ENCODE measurements around the gene PGBD5.
"Not testable (repeated sequence)": the region's sequence is repeated elsewhere in the genome, so short reads cannot be mapped to it uniquely, and the experiment has no call there.

Gene PGBD5

DNA sequence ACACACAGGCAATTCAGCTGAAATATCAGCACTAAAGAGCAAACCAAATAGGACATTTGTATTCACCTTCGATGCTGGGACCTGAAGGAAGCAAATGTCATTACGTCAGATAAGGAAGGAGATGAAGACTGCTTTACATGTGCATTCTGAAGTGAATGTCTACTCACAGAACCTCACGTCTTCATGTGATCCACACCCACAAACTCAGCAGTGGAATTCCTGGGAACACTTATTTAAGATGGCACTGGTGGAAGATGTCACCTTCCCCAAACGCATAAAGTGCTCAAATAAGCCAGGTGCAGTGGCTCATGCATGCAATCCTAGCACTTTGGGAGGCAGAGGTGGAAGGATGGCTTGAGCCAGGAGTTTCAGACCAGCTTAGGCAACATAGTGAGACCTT is 11.4 kb downstream of the PGBD5 start:
- Histone ChIP-seq H3K9me3 (ENCODE audit: control insufficient read depth in 1 of 2, low read length in 2 of 2) (no peaks in the 10 kb centered on the region), H3K4me1 (ENCODE audit: control insufficient read depth in 1 of 2, insufficient read depth in 2 of 2, low read length in 2 of 2) (no peaks in the 10 kb centered on the region), H3K27ac (ENCODE audit: low read depth, low read length) (no peak overlapping the region), H3K36me3 (ENCODE audit: control insufficient read depth in 1 of 2, insufficient read depth in 2 of 2, low read length in 2 of 2) (no peaks in the 10 kb centered on the region), H3K4me3 (ENCODE audit: low read depth in 1 of 2, low read length in 2 of 2) (no peak overlapping the region), H3K27me3 (ENCODE audit: control insufficient read depth in 1 of 2, insufficient read depth in 2 of 2, low read length in 2 of 2) (no peaks in the 10 kb centered on the region), H3K9ac (ENCODE audit: low read depth in 1 of 2, low read length in 2 of 2) (no peak overlapping the region)

DNA sequence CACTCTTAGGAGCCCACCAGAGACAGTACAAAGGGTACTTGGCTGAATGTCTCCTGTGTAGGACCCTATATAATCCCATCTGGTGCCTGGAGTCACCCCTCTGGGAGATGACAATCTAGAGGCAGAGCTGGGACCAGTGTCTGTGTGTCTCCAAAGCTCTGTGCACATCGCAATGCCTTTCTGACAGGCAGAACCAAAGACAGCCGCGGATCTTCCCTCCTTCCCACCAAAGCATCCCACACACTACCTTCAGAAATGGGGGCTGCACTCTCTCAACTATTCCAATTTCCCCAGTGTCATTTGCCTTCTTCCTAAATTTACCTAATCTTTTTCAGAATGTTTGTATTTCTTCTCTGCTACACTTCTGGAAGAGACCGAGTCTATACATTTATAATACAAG is 12.0 kb downstream of the PGBD5 start:
- Histone ChIP-seq H3K36me3 (ENCODE audit: control insufficient read depth in 1 of 2, insufficient read depth in 2 of 2, low read length in 2 of 2) (no peaks in the 10 kb centered on the region), H3K9me3 (ENCODE audit: control insufficient read depth in 1 of 2, low read length in 2 of 2) (no peaks in the 10 kb centered on the region), H3K27ac (ENCODE audit: low read depth, low read length) (no peak overlapping the region), H3K27me3 (ENCODE audit: control insufficient read depth in 1 of 2, insufficient read depth in 2 of 2, low read length in 2 of 2) (no peaks in the 10 kb centered on the region), H3K4me3 (ENCODE audit: low read depth in 1 of 2, low read length in 2 of 2) (no peak overlapping the region), H3K9ac (ENCODE audit: low read depth in 1 of 2, low read length in 2 of 2) (no peak overlapping the region), H3K4me1 (ENCODE audit: control insufficient read depth in 1 of 2, insufficient read depth in 2 of 2, low read length in 2 of 2) (no peaks in the 10 kb centered on the region)

GRCh38 chr1:230413061-230413460 is 13.1 kb downstream of the PGBD5 start:
- no peaks in the 10 kb centered on the region for H3K4me1 ChIP-seq (ENCODE audit: control insufficient read depth in 1 of 2, insufficient read depth in 2 of 2, low read length in 2 of 2)
- no peaks in the 10 kb centered on the region for H3K27me3 ChIP-seq (ENCODE audit: control insufficient read depth in 1 of 2, insufficient read depth in 2 of 2, low read length in 2 of 2)
- no peak overlapping the region for H3K27ac ChIP-seq (ENCODE audit: low read depth, low read length)

DNA sequence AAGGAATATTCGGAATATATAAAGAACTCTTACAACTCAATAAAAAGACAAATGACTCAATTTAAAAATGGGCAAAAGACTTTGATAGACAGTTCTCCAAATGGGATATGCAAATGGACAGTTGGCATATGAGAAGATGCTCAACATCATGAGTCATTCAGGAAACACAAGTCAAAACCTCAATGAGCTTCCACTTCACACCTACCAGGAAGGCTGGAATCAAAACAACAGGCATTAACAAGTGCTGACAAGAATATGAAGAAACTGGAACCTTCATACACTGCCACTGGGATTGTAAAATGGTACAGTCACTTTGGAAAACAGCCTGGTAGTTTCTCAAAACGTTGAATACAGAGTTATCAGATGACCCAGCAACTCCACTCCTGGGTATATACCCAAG is 17.2 kb downstream of the PGBD5 start:
- Histone ChIP-seq H3K9ac (ENCODE audit: low read depth in 1 of 2, low read length in 2 of 2) (no peak overlapping the region), H3K9me3 (ENCODE audit: control insufficient read depth in 1 of 2, low read length in 2 of 2) (no peaks in the 10 kb centered on the region), H3K4me3 (ENCODE audit: low read depth in 1 of 2, low read length in 2 of 2) (no peak overlapping the region), H3K4me1 (ENCODE audit: control insufficient read depth in 1 of 2, insufficient read depth in 2 of 2, low read length in 2 of 2) (no peaks in the 10 kb centered on the region), H3K27me3 (ENCODE audit: control insufficient read depth in 1 of 2, insufficient read depth in 2 of 2, low read length in 2 of 2) (no peaks in the 10 kb centered on the region), H3K36me3 (ENCODE audit: control insufficient read depth in 1 of 2, insufficient read depth in 2 of 2, low read length in 2 of 2) (no peaks in the 10 kb centered on the region), H3K27ac (ENCODE audit: low read depth, low read length) (no peak overlapping the region)

More at GRCh38 chr1:230413061-230413460, 13.1 kb downstream of the PGBD5 start:
- Histone ChIP-seq H3K4me3 (ENCODE audit: low read depth in 1 of 2, low read length in 2 of 2) (no peak overlapping the region), H3K9ac (ENCODE audit: low read depth in 1 of 2, low read length in 2 of 2) (no peak overlapping the region), H3K9me3 (ENCODE audit: control insufficient read depth in 1 of 2, low read length in 2 of 2) (no peaks in the 10 kb centered on the region), H3K36me3 (ENCODE audit: control insufficient read depth in 1 of 2, insufficient read depth in 2 of 2, low read length in 2 of 2) (no peaks in the 10 kb centered on the region)

GRCh38 chr1:230407351-230407750 is 18.8 kb downstream of the PGBD5 start:
- Histone ChIP-seq H3K27ac (ENCODE audit: low read depth, low read length) (no peak overlapping the region), H3K4me1 (ENCODE audit: control insufficient read depth in 1 of 2, insufficient read depth in 2 of 2, low read length in 2 of 2) (no peaks in the 10 kb centered on the region), H3K27me3 (ENCODE audit: control insufficient read depth in 1 of 2, insufficient read depth in 2 of 2, low read length in 2 of 2) (no peaks in the 10 kb centered on the region), H3K36me3 (ENCODE audit: control insufficient read depth in 1 of 2, insufficient read depth in 2 of 2, low read length in 2 of 2) (no peaks in the 10 kb centered on the region), H3K4me3 (ENCODE audit: low read depth in 1 of 2, low read length in 2 of 2) (no peak overlapping the region), H3K9me3 (ENCODE audit: control insufficient read depth in 1 of 2, low read length in 2 of 2) (no peaks in the 10 kb centered on the region), H3K9ac (ENCODE audit: low read depth in 1 of 2, low read length in 2 of 2) (no peak overlapping the region)

DNA sequence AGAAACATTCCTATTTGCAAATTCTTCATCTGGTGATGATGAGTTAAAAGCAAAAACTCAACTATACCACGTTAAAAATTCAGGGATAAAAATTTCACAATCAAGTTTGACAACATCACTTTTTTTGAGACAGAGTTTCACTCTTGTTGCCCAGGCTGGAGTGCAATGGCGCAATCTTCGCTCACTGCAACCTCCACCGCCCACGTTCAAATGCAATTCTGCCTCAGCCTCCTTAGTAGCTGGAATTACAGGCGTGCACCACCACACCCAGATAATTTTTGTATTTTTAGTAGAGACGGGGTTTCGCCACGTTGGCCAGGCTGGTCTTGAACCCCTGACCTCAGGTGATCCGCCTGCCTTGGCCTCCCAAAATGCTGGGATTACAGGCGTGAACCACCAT is 19.4 kb downstream of the PGBD5 start:
- not testable (repeated sequence) for H3K4me3 ChIP-seq (ENCODE audit: low read depth in 1 of 2, low read length in 2 of 2); H3K27me3 ChIP-seq (ENCODE audit: control insufficient read depth in 1 of 2, insufficient read depth in 2 of 2, low read length in 2 of 2); H3K36me3 ChIP-seq (ENCODE audit: control insufficient read depth in 1 of 2, insufficient read depth in 2 of 2, low read length in 2 of 2); H3K9me3 ChIP-seq (ENCODE audit: control insufficient read depth in 1 of 2, low read length in 2 of 2); H3K27ac ChIP-seq (ENCODE audit: low read depth, low read length); H3K4me1 ChIP-seq (ENCODE audit: control insufficient read depth in 1 of 2, insufficient read depth in 2 of 2, low read length in 2 of 2); H3K9ac ChIP-seq (ENCODE audit: low read depth in 1 of 2, low read length in 2 of 2)

DNA sequence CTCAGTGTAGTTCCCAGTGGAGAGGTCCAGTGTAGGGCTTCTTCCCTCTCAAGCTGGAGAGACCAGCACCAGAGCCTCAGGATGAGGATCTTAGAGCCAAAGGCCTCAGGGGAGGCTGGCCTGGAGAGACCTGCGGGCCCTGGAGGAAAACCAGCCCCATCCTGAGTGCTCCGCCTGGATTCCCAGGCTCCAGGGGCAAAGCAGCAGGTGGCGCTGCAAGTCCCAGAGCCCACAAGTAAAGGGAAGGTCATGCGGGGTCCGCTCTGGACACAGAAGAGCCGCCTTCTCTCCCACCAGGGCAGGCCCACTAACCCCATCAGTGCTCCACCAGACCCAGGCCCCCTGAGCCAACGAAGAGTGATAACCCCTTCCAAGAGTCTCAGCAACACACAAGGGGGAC is 22.7 kb downstream of the PGBD5 start:
- Histone ChIP-seq H3K36me3 (ENCODE audit: control insufficient read depth in 1 of 2, insufficient read depth in 2 of 2, low read length in 2 of 2) (no peaks in the 10 kb centered on the region), H3K27me3 (ENCODE audit: control insufficient read depth in 1 of 2, insufficient read depth in 2 of 2, low read length in 2 of 2) (no peaks in the 10 kb centered on the region), H3K9ac (ENCODE audit: low read depth in 1 of 2, low read length in 2 of 2) (no peak overlapping the region), H3K4me1 (ENCODE audit: control insufficient read depth in 1 of 2, insufficient read depth in 2 of 2, low read length in 2 of 2) (no peaks in the 10 kb centered on the region), H3K27ac (ENCODE audit: low read depth, low read length) (no peak overlapping the region), H3K4me3 (ENCODE audit: low read depth in 1 of 2, low read length in 2 of 2) (no peak overlapping the region), H3K9me3 (ENCODE audit: control insufficient read depth in 1 of 2, low read length in 2 of 2) (no peaks in the 10 kb centered on the region)

DNA sequence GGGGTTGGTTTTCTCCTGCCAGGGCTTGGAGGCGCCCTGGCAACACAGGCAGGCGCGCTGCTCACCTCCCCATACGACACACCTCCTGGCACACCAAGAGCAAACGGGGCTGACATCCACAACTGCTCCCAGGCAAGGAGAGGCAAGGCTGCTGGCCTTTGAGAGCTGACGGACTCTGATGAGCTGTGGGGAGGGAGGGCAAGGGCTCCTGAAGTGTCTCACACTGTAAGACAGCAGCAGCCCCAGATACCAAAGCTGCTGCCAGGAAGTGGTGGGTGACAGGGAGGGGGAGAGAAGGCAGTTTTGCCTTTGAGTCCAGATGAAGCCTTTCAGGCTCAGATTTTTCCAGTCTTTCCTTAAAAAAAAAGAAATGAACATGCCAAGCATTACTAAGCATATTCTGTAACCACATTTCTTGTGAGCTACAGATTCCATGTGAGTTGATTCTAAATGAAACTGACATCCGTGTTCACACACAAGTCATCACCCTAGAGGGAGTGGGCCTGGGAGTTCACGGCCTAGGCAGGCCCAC is 24.3 kb downstream of the PGBD5 start:
- no peaks in the 10 kb centered on the region for H3K27me3 ChIP-seq (ENCODE audit: control insufficient read depth in 1 of 2, insufficient read depth in 2 of 2, low read length in 2 of 2)
- no peak overlapping the region for H3K4me3 ChIP-seq (ENCODE audit: low read depth in 1 of 2, low read length in 2 of 2)
- no peaks in the 10 kb centered on the region for H3K9me3 ChIP-seq (ENCODE audit: control insufficient read depth in 1 of 2, low read length in 2 of 2)
- H3K4me1 ChIP-seq (ENCODE audit: control insufficient read depth in 1 of 2, insufficient read depth in 2 of 2, low read length in 2 of 2): no peaks in the 10 kb centered on the region
- no peak overlapping the region for H3K9ac ChIP-seq (ENCODE audit: low read depth in 1 of 2, low read length in 2 of 2)
- H3K27ac ChIP-seq (ENCODE audit: low read depth, low read length): no peak overlapping the region
- no peaks in the 10 kb centered on the region for H3K36me3 ChIP-seq (ENCODE audit: control insufficient read depth in 1 of 2, insufficient read depth in 2 of 2, low read length in 2 of 2)

GRCh38 chr1:230401101-230401500 is 25.0 kb downstream of the PGBD5 start:
- Histone ChIP-seq H3K9me3 (ENCODE audit: control insufficient read depth in 1 of 2, low read length in 2 of 2) (no peaks in the 10 kb centered on the region), H3K27me3 (ENCODE audit: control insufficient read depth in 1 of 2, insufficient read depth in 2 of 2, low read length in 2 of 2) (no peaks in the 10 kb centered on the region), H3K4me3 (ENCODE audit: low read depth in 1 of 2, low read length in 2 of 2) (no peak overlapping the region), H3K27ac (ENCODE audit: low read depth, low read length) (no peak overlapping the region), H3K36me3 (ENCODE audit: control insufficient read depth in 1 of 2, insufficient read depth in 2 of 2, low read length in 2 of 2) (no peaks in the 10 kb centered on the region), H3K4me1 (ENCODE audit: control insufficient read depth in 1 of 2, insufficient read depth in 2 of 2, low read length in 2 of 2) (no peaks in the 10 kb centered on the region), H3K9ac (ENCODE audit: low read depth in 1 of 2, low read length in 2 of 2) (no peak overlapping the region)

DNA sequence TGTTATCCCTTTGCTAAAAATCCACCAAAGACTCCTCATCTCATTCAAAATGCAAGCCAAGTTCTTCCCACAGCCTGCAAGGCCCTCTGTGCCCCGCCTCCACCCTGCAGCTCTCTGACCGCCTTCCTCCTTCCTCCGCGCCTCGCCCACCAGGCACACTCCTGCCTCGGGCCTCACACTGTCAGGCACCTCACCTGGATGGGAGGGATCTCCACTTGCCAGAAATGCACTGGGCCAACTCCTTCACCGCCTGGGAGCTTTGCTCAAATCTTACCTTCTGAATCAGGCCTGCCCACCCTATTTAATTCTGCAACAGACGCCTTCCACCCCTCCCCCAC is 26.2 kb downstream of the PGBD5 start:
- Histone ChIP-seq H3K36me3 (ENCODE audit: control insufficient read depth in 1 of 2, insufficient read depth in 2 of 2, low read length in 2 of 2) (no peaks in the 10 kb centered on the region), H3K4me3 (ENCODE audit: low read depth in 1 of 2, low read length in 2 of 2) (no peak overlapping the region), H3K4me1 (ENCODE audit: control insufficient read depth in 1 of 2, insufficient read depth in 2 of 2, low read length in 2 of 2) (no peaks in the 10 kb centered on the region), H3K27ac (ENCODE audit: low read depth, low read length) (no peak overlapping the region), H3K9ac (ENCODE audit: low read depth in 1 of 2, low read length in 2 of 2) (no peak overlapping the region), H3K27me3 (ENCODE audit: control insufficient read depth in 1 of 2, insufficient read depth in 2 of 2, low read length in 2 of 2) (no peaks in the 10 kb centered on the region), H3K9me3 (ENCODE audit: control insufficient read depth in 1 of 2, low read length in 2 of 2) (no peaks in the 10 kb centered on the region)

- Histone ChIP-seq H3K36me3 (ENCODE audit: control insufficient read depth in 1 of 2, insufficient read depth in 2 of 2, low read length in 2 of 2) (no peaks in the 10 kb centered on the region), H3K4me3 (ENCODE audit: low read depth in 1 of 2, low read length in 2 of 2) (no peak overlapping the region), H3K9ac (ENCODE audit: low read depth in 1 of 2, low read length in 2 of 2) (no peak overlapping the region), H3K27me3 (ENCODE audit: control insufficient read depth in 1 of 2, insufficient read depth in 2 of 2, low read length in 2 of 2) (no peaks in the 10 kb centered on the region), H3K9me3 (ENCODE audit: control insufficient read depth in 1 of 2, low read length in 2 of 2) (no peaks in the 10 kb centered on the region), H3K4me1 (ENCODE audit: control insufficient read depth in 1 of 2, insufficient read depth in 2 of 2, low read length in 2 of 2) (no peaks in the 10 kb centered on the region), H3K27ac (ENCODE audit: low read depth, low read length) (no peak overlapping the region)
Observed at GRCh38 chr1:230399321-230400006, 26.7 kb downstream of the PGBD5 start.

Measured in duodenal mucosa (tissue), 2 donors.